LNCaP clone FGC (cell line): ENCODE data around the gene SUGP2.
"Not testable (repeated sequence)": the region's sequence is repeated elsewhere in the genome, so short reads cannot be mapped to it uniquely, and the experiment has no call there.

ENCODE experiments used
- DNase-seq: peaks from one replicate; pipeline ENCODE4 v3.0.0-alpha.2; 2011; ENCODE audit warnings: low read depth
- H3K4me3 ChIP-seq: 2 replicates; pipeline ENCODE4 v1.5.1; 2011; ENCODE audit warnings: mild to moderate bottlenecking, low read depth, low read length, control low read depth
- CTCF ChIP-seq: IDR thresholded peaks from 2 replicates; pipeline ENCODE4 v1.5.1; 2012; ENCODE audit warnings: mild to moderate bottlenecking; ENCODE audit not compliant: control insufficient read depth, insufficient read depth; ENCODE audit errors: extremely low read depth

Gene SUGP2

DNA sequence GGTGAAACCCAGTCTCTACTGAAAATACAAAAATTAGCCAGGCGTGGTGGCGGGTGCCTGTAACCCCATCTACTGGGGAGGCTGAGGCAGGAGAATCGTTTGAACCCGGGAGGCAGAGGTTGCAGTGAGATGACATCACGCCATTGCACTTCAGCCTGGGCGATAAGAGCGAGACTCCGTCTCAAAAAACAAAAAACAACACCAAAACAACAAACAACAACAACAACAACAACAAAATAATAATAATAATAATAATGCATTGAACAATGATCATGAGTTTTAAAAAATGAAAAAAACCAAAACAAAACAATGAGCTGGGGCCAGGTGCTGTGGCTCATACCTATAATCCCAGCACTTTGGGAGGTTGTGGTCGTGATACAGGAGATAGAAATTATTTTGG, 69.2 kb downstream of the SUGP2 start:
- no peak overlapping the region for H3K4me3 ChIP-seq
- DNase-seq, result no peak
- TF ChIP-seq CTCF, result no peak

GRCh38 chr19:18961767-18962620, 71.3 kb downstream of the SUGP2 start:
- no peak for TF ChIP-seq CTCF
- H3K4me3 ChIP-seq, result no peak overlapping the region
- DNase-seq, result no peak

- no peak for DNase-seq
- no peak overlapping the region for H3K4me3 ChIP-seq
- TF ChIP-seq CTCF, result no peak
Observed at GRCh38 chr19:18960370-18960769, 72.9 kb downstream of the SUGP2 start.

- no peak overlapping the region for H3K4me3 ChIP-seq
- no peak for DNase-seq
- no peak for TF ChIP-seq CTCF
Observed at GRCh38 chr19:18955042-18955441, 78.3 kb downstream of the SUGP2 start.

- DNase-seq, result no peak
- H3K4me3 ChIP-seq, result no peak overlapping the region
- TF ChIP-seq CTCF, result no peak
Observed at GRCh38 chr19:18954094-18954493, 79.2 kb downstream of the SUGP2 start.

DNA sequence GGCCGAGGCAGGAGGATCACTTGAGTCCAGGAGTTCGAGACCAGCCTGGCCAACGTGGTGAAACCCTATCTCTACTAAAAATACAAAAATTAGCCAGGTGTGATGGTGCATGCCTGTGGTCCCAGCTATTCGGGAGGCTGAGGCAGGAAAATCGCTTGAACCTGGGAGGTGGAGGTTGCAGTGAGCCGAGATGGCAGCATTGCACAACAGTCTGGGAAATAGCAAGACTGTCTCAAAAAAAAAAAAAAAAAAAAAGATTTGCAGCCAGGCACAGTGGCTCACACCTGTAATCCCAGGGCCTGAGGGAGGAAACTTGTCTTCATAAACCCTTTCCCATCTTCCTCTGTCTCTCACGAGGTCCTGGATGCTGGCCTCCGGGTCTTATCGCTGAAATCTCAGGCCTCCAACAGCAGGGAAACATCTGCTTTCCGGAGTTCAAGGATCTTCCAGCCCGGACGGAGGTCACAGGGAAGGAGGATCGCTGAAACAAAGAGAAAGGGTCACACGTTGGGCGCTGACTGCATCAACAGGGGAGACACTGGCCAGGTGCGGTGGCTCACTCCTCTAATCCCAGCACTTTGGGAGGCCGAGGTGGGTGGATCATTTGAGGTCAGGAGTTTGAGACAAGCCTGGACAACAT, 80.8 kb downstream of the SUGP2 start:
- not testable (repeated sequence) for DNase-seq, H3K4me3 ChIP-seq

GRCh38 chr19:18951721-18952281, 81.5 kb downstream of the SUGP2 start:
- DNase-seq, result no peak
- no peak overlapping the region for H3K4me3 ChIP-seq
- no peak for TF ChIP-seq CTCF
